Thyroid gland (tissue), 4 donors: ENCODE data around the gene CNTNAP5. TPM values are rescaled to one million over a fixed set of nuclear protein-coding genes. Genes with fewer than 3 reads are reported as not detected.

Experiments
- DNase-seq, 2 donors: peaks; one replicate each; pipeline ENCODE4 v3.0.0-alpha.2; 2019
- H3K27ac ChIP-seq, 3 donors: fragments of 200-600 bp; sonication (generic); 1 replicate in 2 of 3; 2 replicates in 1 of 3; pipeline ENCODE4 v1.5.1; 2016 to 2019; ENCODE audit warnings: mild to moderate bottlenecking in 1 of 3, moderate library complexity in 1 of 3
- H3K27me3 ChIP-seq: fragments of 200-600 bp; sonication (generic); one replicate; pipeline ENCODE4 v1.5.1; 2019
- H3K36me3 ChIP-seq, 2 donors: fragments of 200-600 bp; sonication (generic); one replicate each; pipeline ENCODE4 v1.5.1; 2016 to 2019
- H3K4me1 ChIP-seq, 2 donors: fragments of 200-600 bp; sonication (generic); one replicate each; pipeline ENCODE4 v1.5.1; 2017 to 2019
- H3K4me3 ChIP-seq, 3 donors: fragments of 200-600 bp; sonication (generic); replicated peaks in 1 of 3; 1 replicate in 2 of 3; 2 replicates in 1 of 3; pipeline ENCODE4 v1.5.1; 2016; ENCODE audit warnings: mild to moderate bottlenecking in 1 of 3
- H3K9me3 ChIP-seq: fragments of 200-600 bp; sonication (generic); one replicate; pipeline ENCODE4 v1.5.1; 2017
- CTCF ChIP-seq, 6 experiments: fragments of 200-600 bp in 3 of 6; fragments of 450-650 bp in 3 of 6; sonication (generic) in 3 of 6; IDR thresholded peaks; one replicate each; pipeline ENCODE4 v1.5.1; 2016 to 2019; ENCODE audit warnings: antibody characterized with exemption in 6 of 6, mild to moderate bottlenecking in 2 of 6, inconsistent platforms in 1 of 6, moderate library complexity in 1 of 6
- POLR2A ChIP-seq, 2 donors: fragments of 450-650 bp; IDR thresholded peaks; one replicate each; pipeline ENCODE4 v1.6.1; 2017; ENCODE audit warnings: antibody characterized with exemption in 2 of 2, mild to moderate bottlenecking in 2 of 2, moderate library complexity in 1 of 2
- WGBS, 2 donors: methylation state at CpG; one replicate each; pipeline ENCODE4 v1.1.5; 2017; 5-methylcytosine and 5-hydroxymethylcytosine counted together
- intact Hi-C: fragments of 100-400 bp; cut with DNase I; formaldehyde crosslinking; loops from one replicate; pipeline ENCODE4 v1.15.1; 2023
- total RNA-seq, 4 donors: library from RNA; depleted of rRNA; stranded (reverse); fragments of >200 nt; gene quantifications; one replicate each; pipeline ENCODE4 v1.2.3, GENCODE V29; 2016

The CNTNAP5 gene
- total RNA-seq, 4 donors from 2014 or later, result not detected

DNA sequence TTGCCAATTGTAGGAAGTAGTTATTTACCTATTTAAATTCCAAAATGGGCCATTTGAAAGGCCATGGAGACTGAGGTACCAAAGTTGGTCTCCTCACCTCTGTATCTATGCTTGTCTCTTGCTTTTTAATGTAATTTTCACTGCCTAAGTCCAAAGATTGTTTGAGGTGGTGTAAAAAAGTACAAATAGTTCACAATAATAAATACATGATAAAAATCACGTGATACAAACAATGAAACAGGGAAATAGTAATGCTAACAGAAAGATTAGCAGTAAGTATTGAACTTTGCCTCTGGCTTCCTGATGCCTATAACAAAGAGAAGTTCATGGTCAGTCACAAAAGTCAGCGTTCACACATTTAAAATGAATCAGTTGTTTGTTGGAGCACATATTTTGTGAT is 67.6 kb downstream of the CNTNAP5 start:
- 62 to 68% methylated on average over 2 of the region's 2 CpGs for WGBS, 2 donors
- Histone ChIP-seq H3K4me3 (no peak overlapping the region), H3K9me3 (no peaks in the 10 kb centered on the region), H3K27ac (no peak overlapping the region), H3K36me3 (no peaks in the 10 kb centered on the region), H3K4me1 (no peaks in the 10 kb centered on the region), H3K27me3 (no peaks in the 10 kb centered on the region)
- no peak for DNase-seq
- TF ChIP-seq CTCF (IDR thresholded peaks at IDR 0.05) (no peak), POLR2A (IDR thresholded peaks at IDR 0.05) (no peak)
- intact Hi-C loops, result no loop called here

GRCh38 chr2:124104914-124105313 is 79.8 kb downstream of the CNTNAP5 start:
- Histone ChIP-seq H3K36me3 (no peaks in the 10 kb centered on the region), H3K4me1 (no peaks in the 10 kb centered on the region), H3K9me3 (no peaks in the 10 kb centered on the region), H3K27me3 (no peaks in the 10 kb centered on the region), H3K4me3 (no peak overlapping the region), H3K27ac (no peak overlapping the region)
- DNase-seq, result no peak
- 88% methylated on average over 1 of the region's 1 CpG for WGBS, 2 donors
- TF ChIP-seq CTCF (IDR thresholded peaks at IDR 0.05) (no peak), POLR2A (IDR thresholded peaks at IDR 0.05) (no peak)
- intact Hi-C loops, result no loop called here

GRCh38 chr2:124112206-124112605 is 87.1 kb downstream of the CNTNAP5 start:
- Histone ChIP-seq H3K36me3 (no peaks in the 10 kb centered on the region), H3K27ac (no peak overlapping the region), H3K4me1 (no peaks in the 10 kb centered on the region), H3K9me3 (no peaks in the 10 kb centered on the region), H3K27me3 (no peaks in the 10 kb centered on the region), H3K4me3 (no peak overlapping the region)
- TF ChIP-seq CTCF (IDR thresholded peaks at IDR 0.05) (no peak), POLR2A (IDR thresholded peaks at IDR 0.05) (no peak)
- DNase-seq, result no peak
- intact Hi-C loops, result no loop called here

- Histone ChIP-seq H3K36me3 (no peaks in the 10 kb centered on the region), H3K27me3 (no peaks in the 10 kb centered on the region), H3K4me1 (no peaks in the 10 kb centered on the region), H3K27ac (no peak overlapping the region), H3K4me3 (no peak overlapping the region), H3K9me3 (no peaks in the 10 kb centered on the region)
- WGBS, 2 donors, result 51 to 52% methylated on average over 2 of the region's 2 CpGs
- intact Hi-C loops, result no loop called here
- TF ChIP-seq CTCF (IDR thresholded peaks at IDR 0.05) (no peak), POLR2A (IDR thresholded peaks at IDR 0.05) (no peak)
- no peak for DNase-seq
These were observed 87.9 kb downstream of the CNTNAP5 start for GRCh38 chr2:124112966-124113365.

- H3K4me1 ChIP-seq, result no peaks in the 10 kb centered on the region
- no peak for TF ChIP-seq POLR2A (IDR thresholded peaks at IDR 0.05)
- TF ChIP-seq CTCF (IDR thresholded peaks at IDR 0.05), result no peak
- intact Hi-C loops, result no loop called here
These were observed 95.2 kb downstream of the CNTNAP5 start for GRCh38 chr2:124120246-124120645.

More at GRCh38 chr2:124120246-124120645, 95.2 kb downstream of the CNTNAP5 start:
- Histone ChIP-seq H3K36me3 (no peaks in the 10 kb centered on the region), H3K4me3 (no peak overlapping the region), H3K9me3 (no peaks in the 10 kb centered on the region), H3K27me3 (no peaks in the 10 kb centered on the region), H3K27ac (no peak overlapping the region)
- 89 to 97% methylated on average over 1 of the region's 1 CpG for WGBS, 2 donors
- no peak for DNase-seq
